ENCODE measurements around the gene CDC34. TPM values are rescaled to one million over a fixed set of nuclear protein-coding genes. Genes with fewer than 3 reads are reported as not detected.

Gene CDC34
- total and polyA plus RNA-seq, 4 donors: 19.2 to 83.8 (median 41.7) TPM

DNA sequence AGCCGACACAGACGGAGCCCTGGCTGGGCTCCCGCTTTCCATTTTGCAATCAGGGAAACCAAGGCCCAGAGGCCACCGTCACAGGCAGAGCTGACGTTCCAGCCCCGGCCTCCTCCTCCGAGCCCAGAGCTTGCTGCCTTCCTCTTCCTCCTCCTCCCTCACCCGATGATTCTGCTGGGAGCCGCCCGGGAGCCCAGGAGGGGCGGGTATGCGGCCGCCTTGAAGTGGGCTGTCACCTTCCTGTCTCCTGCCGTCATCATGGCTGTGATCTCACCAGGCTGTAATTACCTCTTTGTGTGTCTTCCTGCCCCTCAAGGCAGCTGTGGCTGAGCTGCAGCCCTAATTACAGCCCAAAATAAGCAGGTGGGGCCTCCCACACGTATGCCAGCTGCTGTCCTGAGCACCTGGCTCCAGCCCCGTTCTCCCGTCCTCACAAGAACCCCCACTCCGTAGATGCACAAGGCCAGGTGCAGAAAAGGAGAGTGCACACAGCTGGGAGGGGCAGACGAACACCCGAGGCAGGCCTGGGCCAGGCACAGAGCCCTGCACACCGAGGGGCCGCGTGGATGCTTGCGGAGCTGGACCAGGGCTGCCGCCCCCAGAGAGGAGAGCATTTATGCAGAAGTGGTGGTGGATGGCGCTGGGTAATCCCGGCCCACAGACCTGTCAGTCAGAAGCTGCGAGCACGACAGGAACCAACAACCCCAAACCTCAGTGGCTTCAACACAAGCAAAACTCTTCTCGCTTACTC is 20.3 kb upstream of the CDC34 start:
- no peaks in the 10 kb centered on the region for H3K36me3 ChIP-seq (ENCODE audit: control insufficient read depth in 4 of 4, insufficient read depth in 3 of 4, low read depth in 1 of 4, low read length in 3 of 4)
- peak overlapping the region; percentile 14 to 38 for H3K27ac ChIP-seq (ENCODE audit: low read depth in 1 of 2, low read length in 2 of 2)
- TF ChIP-seq, protein P1, sequence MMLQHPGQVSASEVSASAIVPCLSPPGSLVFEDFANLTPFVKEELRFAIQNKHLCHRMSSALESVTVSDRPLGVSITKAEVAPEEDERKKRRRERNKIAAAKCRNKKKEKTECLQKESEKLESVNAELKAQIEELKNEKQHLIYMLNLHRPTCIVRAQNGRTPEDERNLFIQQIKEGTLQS (IDR thresholded peaks at IDR 0.05): no peak
- TF ChIP-seq RAD21 (IDR thresholded peaks at IDR 0.05) (no peak), FOXA1 (IDR thresholded peaks at IDR 0.05) (no peak), EGR1 (IDR thresholded peaks at IDR 0.05; ENCODE audit: low read depth in 2 of 2) (no peak), YY1 (IDR thresholded peaks at IDR 0.05) (no peak), FOXA2 (IDR thresholded peaks at IDR 0.05) (no peak), SP1 (IDR thresholded peaks at IDR 0.05) (no peak), MAX (IDR thresholded peaks at IDR 0.05) (no peak), HNF4A (conservative IDR thresholded peaks at IDR 0.05) (no peak), TAF1 (conservative IDR thresholded peaks at IDR 0.05) (no peak), JUND (IDR thresholded peaks at IDR 0.05) (no peak), HNF4G (IDR thresholded peaks at IDR 0.05) (no peak), GABPA (IDR thresholded peaks at IDR 0.05 in 1 of 2, conservative IDR thresholded peaks at IDR 0.05 in 1 of 2) (no peak), NR2F2 (IDR thresholded peaks at IDR 0.05) (no peak)
- TF ChIP-seq, protein P2, sequence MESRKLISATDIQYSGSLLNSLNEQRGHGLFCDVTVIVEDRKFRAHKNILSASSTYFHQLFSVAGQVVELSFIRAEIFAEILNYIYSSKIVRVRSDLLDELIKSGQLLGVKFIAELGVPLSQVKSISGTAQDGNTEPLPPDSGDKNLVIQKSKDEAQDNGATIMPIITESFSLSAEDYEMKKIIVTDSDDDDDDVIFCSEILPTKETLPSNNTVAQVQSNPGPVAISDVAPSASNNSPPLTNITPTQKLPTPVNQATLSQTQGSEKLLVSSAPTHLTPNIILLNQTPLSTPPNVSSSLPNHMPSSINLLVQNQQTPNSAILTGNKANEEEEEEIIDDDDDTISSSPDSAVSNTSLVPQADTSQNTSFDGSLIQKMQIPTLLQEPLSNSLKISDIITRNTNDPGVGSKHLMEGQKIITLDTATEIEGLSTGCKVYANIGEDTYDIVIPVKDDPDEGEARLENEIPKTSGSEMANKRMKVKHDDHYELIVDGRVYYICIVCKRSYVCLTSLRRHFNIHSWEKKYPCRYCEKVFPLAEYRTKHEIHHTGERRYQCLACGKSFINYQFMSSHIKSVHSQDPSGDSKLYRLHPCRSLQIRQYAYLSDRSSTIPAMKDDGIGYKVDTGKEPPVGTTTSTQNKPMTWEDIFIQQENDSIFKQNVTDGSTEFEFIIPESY (IDR thresholded peaks at IDR 0.05): no peak
- TF ChIP-seq, protein P3, sequence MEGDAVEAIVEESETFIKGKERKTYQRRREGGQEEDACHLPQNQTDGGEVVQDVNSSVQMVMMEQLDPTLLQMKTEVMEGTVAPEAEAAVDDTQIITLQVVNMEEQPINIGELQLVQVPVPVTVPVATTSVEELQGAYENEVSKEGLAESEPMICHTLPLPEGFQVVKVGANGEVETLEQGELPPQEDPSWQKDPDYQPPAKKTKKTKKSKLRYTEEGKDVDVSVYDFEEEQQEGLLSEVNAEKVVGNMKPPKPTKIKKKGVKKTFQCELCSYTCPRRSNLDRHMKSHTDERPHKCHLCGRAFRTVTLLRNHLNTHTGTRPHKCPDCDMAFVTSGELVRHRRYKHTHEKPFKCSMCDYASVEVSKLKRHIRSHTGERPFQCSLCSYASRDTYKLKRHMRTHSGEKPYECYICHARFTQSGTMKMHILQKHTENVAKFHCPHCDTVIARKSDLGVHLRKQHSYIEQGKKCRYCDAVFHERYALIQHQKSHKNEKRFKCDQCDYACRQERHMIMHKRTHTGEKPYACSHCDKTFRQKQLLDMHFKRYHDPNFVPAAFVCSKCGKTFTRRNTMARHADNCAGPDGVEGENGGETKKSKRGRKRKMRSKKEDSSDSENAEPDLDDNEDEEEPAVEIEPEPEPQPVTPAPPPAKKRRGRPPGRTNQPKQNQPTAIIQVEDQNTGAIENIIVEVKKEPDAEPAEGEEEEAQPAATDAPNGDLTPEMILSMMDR (IDR thresholded peaks at IDR 0.05; ENCODE audit: low read depth, low read length, missing input control): no peak
- no peak overlapping the region for H3K9ac ChIP-seq (ENCODE audit: low read depth in 1 of 2, low read length in 2 of 2)
- H3K9me3 ChIP-seq (ENCODE audit: control insufficient read depth in 4 of 4, low read length in 3 of 4): no peaks in the 10 kb centered on the region
- WGBS: 69% methylated on average over 30 of the region's 30 CpGs
- H3K4me1 ChIP-seq (ENCODE audit: control insufficient read depth in 4 of 4, insufficient read depth in 4 of 4, low read length in 3 of 4): peaks cover 5 to 21% (median 15%) of the 10 kb centered on the region in 4 donors
- DNase-seq (ENCODE audit: low spot score): peak; percentile 56
- no peaks in the 10 kb centered on the region for H3K27me3 ChIP-seq (ENCODE audit: control insufficient read depth in 4 of 4, insufficient read depth in 4 of 4, low read length in 3 of 4)
- H3K4me3 ChIP-seq (ENCODE audit: low read depth in 1 of 3, low read length in 3 of 3): no peak overlapping the region

DNA sequence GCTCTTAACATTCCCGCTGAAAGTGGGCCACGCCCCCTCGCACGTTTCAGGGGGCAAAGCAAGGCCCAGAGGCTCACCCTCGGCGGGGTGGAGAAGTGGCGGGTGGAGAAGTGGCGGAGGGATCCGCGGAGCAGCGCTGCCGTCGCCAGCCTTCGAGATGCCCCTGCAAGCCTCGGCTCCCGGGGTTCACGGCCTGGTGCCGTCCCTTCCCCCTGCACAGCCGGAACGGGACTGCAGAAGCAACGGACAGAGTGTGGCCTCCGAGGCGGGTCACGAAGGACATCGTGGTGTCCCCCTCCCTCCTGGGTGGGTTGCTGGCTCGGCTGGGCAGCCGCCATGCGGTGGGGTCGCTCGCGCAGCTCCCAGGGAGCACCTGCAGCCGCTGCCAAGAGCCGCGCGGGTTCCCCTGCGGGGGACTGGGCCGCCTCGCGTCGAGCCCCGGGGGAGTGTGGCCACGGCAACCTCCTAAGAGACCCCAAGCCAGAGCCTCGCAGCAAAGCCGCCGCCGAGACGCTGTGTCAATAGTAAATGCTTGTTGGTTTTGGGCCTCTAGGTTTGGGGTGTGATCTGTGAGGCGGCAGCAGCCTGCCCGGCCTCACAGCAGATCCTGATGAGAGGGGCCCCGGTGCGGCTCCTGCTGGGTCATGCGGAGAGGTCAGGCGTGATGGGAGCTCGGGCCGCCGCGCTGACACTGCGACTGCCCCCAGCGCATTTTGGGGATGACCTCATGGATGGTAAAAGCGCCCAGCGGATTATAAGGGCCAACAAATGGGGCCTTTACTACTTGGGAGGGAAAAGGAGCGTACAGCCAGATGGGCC is 18.8 kb upstream of the CDC34 start:
- no peaks in the 10 kb centered on the region for H3K36me3 ChIP-seq (ENCODE audit: control insufficient read depth in 4 of 4, insufficient read depth in 3 of 4, low read depth in 1 of 4, low read length in 3 of 4)
- no peak overlapping the region for H3K9ac ChIP-seq (ENCODE audit: low read depth in 1 of 2, low read length in 2 of 2)
- H3K4me1 ChIP-seq (ENCODE audit: control insufficient read depth in 4 of 4, insufficient read depth in 4 of 4, low read length in 3 of 4): peaks cover 4 to 17% (median 13%) of the 10 kb centered on the region in 4 donors
- H3K9me3 ChIP-seq (ENCODE audit: control insufficient read depth in 4 of 4, low read length in 3 of 4): no peaks in the 10 kb centered on the region
- H3K27ac ChIP-seq (ENCODE audit: low read depth in 1 of 2, low read length in 2 of 2): no peak overlapping the region
- no peaks in the 10 kb centered on the region for H3K27me3 ChIP-seq (ENCODE audit: control insufficient read depth in 4 of 4, insufficient read depth in 4 of 4, low read length in 3 of 4)
- no peak for DNase-seq (ENCODE audit: low spot score)
- TF ChIP-seq YY1 (IDR thresholded peaks at IDR 0.05): no peak
- no peak for TF ChIP-seq RXRA (IDR thresholded peaks at IDR 0.05)
- TF ChIP-seq, protein P3 (IDR thresholded peaks at IDR 0.05; ENCODE audit: low read depth, low read length, missing input control): no peak
- no peak for TF ChIP-seq FOXA1 (IDR thresholded peaks at IDR 0.05)
- no peak for TF ChIP-seq HNF4A (conservative IDR thresholded peaks at IDR 0.05)
- no peak for TF ChIP-seq HNF4G (IDR thresholded peaks at IDR 0.05)
- TF ChIP-seq SP1 (IDR thresholded peaks at IDR 0.05): no peak
- TF ChIP-seq, protein P1 (IDR thresholded peaks at IDR 0.05): no peak
- TF ChIP-seq MAX (IDR thresholded peaks at IDR 0.05): no peak
- no peak for TF ChIP-seq GABPA (IDR thresholded peaks at IDR 0.05 in 1 of 2, conservative IDR thresholded peaks at IDR 0.05 in 1 of 2)
- TF ChIP-seq RAD21 (IDR thresholded peaks at IDR 0.05): no peak
- no peak for TF ChIP-seq FOXA2 (IDR thresholded peaks at IDR 0.05)
- WGBS: 50% methylated on average over 62 of the region's 62 CpGs
- H3K4me3 ChIP-seq (ENCODE audit: low read depth in 1 of 3, low read length in 3 of 3): no peak overlapping the region

Data from liver (tissue), 9 donors.